Activated gamma-delta T cell (primary cell): ENCODE data around the gene DCUN1D2.

Experiments
- DNase-seq: peaks from one replicate; lab custom pipeline; 2025; lab: John Stamatoyannopoulos, UW

Gene DCUN1D2

GRCh38 chr13:113422807-113423519, 67.5 kb downstream of the DCUN1D2 start:
- no peak for DNase-seq

- DNase-seq = no peak
Observed at GRCh38 chr13:113421673-113422270, 68.7 kb downstream of the DCUN1D2 start.

- DNase-seq = no peak
Observed at GRCh38 chr13:113420833-113421600, 69.5 kb downstream of the DCUN1D2 start.

GRCh38 chr13:113420232-113420631, 70.3 kb downstream of the DCUN1D2 start:
- no peak for DNase-seq

- DNase-seq = no peak
Observed at GRCh38 chr13:113419531-113420193, 70.8 kb downstream of the DCUN1D2 start.

DNA sequence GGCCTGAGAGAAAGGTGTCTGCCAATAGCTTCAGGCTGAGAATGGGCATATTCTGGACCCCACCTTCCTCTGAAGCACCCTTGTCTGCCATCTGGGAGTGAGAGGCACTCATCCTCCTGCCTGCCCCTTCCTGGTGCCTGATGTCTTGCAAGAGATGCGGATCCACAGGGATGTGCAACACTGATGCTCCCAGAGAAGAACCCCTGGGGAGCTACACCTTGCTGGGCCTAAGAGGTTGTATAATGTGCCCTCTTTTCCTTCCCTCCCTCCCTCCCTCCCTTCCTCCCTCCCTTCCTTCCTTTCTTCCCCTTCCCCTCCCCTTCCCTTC, 71.8 kb downstream of the DCUN1D2 start:
- no peak for DNase-seq

DNA sequence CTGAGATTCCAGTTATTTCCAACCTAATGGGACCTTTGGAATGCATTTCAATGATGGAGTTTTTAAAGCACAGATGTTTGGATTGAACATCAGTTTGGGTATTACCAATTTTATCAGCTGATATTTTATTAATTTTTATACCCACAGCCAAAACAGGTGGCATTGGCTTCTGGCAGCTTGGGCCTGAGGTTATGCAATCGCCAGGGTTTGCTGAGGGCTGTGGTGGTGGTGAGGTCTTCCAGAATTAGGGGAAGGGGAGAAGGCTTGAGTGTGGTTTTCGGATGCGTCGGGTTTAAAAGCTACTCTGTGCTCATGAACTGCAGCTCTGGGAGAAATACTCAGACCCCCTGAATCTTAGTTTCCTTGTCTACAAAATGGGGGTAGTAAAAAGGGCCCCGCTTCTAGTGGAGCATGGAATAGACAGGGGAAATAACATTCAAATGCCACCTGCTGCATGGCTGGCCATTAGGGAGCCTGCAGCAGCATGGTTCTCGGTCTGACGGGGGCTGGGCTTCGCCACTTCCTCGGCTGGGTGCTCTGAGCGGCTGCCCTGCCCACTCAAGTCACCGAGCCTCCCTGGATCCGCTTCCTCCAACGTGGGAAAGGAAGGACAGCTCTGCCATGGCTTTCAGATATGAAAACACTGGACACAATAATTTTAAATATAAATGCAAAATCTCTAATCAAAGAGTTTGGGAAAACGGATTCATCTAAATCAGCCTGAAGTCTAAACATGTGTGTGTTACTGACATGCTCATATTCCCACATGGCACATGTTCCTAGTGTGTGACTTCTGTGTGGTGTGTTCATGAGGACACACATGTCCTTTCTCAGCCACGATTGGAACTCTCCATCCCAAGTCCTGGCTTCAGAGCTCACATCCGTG, 72.4 kb downstream of the DCUN1D2 start:
- DNase-seq = no peak

DNA sequence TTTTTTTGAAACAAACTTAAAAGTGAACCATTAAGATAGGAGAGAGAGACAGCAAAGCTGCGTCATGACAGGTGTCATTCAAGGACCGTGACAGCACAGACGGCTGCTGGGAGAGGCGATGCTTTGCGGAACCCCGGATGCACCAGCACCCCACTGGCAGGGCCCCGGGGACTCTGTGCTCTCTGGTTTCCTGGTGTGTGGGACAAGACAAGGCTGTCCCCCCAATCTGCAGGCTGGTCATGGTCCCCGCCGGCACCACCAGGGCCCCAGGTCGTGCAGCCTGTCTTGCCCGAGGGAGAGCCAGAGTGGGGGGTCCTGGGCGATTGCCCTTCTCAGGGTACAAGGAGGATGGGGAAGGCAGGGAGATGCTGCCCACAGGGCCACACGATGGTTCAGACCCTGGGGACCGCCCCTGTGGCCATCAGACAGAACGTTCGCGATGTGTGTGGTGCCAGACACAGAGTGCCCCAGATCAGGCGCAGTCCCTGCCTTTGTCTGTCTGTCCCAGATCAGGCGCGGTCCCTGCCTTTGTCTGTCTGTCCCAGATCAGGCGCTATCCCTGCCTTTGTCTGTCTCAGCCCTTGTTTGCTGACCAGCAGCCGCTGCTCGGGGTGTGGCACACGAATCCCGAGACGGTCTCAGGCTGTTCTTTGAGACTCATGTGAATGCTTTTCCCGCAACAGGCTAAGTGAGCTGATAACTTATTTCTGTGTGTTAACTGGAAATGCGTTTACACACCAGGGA, 73.3 kb downstream of the DCUN1D2 start:
- no peak for DNase-seq

DNA sequence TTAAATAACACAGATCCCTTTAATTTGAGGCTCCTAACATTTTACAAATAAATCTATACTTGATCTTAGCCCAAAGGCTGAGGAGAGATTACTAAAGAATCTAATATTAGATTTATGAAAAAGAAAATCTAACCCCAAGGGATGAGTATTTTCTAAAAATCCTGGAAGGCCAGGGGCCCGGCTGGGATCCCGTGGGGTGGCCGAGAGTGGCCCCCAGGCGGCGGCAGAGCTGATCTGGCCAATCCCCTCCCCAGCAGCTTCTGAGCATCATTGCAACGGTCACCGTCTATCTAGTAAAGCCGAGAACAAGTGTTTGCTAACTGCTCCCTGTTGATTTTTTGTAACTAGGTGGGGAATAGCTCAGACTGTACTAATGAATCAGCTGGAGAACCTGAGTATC, 74.7 kb downstream of the DCUN1D2 start:
- DNase-seq = no peak

DNA sequence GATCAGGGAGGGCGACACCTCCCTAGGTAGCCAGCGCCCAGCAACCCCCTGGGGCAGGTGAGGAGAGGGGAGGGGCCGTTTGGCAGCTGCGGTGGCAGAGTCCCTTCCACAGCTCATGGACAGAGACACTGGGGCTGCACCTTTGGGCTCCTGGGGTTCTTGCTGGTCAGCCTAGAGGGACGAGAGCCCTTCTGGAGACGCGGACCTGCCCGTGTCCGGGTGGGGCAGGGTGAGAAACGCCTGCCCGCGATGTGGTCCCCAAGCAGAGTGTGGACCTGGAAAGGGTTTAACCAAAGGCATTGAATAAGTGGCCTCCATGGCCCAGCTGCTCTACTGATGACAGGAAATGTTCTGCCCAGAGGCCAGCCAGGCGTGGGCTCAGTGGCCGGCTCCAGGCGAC, 75.5 kb downstream of the DCUN1D2 start:
- DNase-seq = no peak

GRCh38 chr13:113414335-113414734, 76.2 kb downstream of the DCUN1D2 start:
- DNase-seq = no peak

- DNase-seq = no peak
Observed at GRCh38 chr13:113413898-113414282, 76.6 kb downstream of the DCUN1D2 start.

GRCh38 chr13:113413178-113413897, 77.2 kb downstream of the DCUN1D2 start:
- no peak for DNase-seq

GRCh38 chr13:113412440-113412839, 78.1 kb downstream of the DCUN1D2 start:
- no peak for DNase-seq

GRCh38 chr13:113411216-113412023, 79.1 kb downstream of the DCUN1D2 start:
- no peak for DNase-seq

DNA sequence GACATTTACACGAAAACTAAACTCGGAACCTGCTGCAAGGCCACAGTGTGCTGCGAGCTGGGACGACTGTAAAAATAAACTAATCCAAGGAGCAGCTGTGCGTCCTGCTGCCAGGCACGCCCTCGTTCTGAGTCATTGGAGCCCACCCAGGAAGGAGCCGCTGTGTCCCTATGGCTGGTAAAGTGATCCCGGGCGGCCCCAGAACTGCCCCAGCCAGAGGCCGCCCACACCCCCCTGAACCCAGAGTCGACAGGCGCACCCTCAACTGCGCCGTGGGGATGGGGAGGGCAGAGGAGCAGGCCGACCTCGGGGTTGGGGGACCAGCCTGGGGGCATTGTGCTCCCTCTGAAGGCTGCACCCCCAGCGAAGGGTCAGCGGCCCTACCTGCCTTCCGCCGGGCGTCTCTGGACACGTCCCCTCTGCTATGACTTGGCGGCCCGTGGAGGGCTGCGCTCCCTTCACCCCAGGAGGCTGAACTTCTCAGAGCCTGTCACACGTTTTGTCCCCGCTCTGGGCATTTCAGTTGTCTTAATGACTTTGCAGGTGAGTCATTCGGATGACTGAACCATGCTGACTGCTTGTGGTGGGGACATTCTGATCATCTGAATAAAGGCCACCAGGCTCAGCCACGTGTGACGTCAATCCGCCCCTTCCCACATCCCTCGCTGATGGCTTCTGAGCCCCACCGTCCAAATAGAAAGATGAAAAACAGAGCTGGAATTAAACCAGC, 79.9 kb downstream of the DCUN1D2 start:
- no peak for DNase-seq

- DNase-seq = no peak
Observed at GRCh38 chr13:113408562-113408961, 81.9 kb downstream of the DCUN1D2 start.

DNA sequence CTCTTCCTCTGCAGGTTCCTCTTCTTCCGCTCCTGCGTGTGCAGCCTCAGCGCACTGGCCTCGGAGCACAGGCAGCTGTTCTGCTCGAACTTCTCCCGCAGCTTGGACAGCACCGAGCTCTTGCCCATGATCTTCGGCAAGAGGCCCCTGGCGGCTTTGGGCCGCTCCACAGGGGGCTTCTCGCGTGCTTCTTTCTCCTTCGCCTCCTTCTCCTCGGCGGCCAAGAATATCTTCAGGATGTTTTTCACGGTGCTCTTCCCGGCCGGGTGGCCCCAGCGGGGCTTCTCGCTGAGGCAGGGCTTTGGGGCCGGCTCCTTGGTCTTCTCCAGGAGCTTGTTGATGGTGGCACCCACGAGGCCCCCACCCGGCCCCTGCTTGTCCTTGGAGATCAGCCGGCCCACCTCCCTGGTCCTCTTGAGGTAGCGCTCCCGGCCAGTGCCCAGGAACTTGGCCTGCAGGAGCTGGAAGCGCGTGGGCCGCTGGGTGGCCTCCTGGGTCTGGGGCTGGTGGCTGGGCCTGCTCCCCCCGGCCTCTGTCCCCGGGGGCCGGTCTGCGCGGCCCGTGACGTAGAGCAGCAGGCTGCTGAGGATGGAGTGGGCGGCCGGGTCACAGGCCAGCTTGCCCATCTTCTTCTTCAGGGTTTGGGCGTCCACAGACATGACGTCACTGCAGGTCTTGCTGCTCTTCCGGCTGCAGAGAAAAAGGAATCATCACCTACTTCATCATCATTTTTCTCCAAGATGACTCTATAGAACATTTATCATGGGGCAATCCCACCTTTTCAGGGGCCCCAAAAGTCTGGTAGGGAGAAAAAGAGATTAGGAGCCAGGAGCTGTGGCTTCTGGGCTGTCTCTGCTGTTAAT, 82.7 kb downstream of the DCUN1D2 start:
- DNase-seq = no peak
